A549 (cell line): ENCODE measurements around the gene ITPKB. TPM values are rescaled to one million over a fixed set of nuclear protein-coding genes. Genes with fewer than 3 reads are reported as not detected.

Experiments used
- ATAC-seq, 2 experiments: fragments of 200-7000 bp in 1 of 2; fragments of >200 bp in 1 of 2; cut with Nextera tagmentation in 1 of 2; cut with Tn5 transposase in 1 of 2; 3 replicates each; pipeline versions ENCODE4 v1.8.0 to v1.9.1; 2018 to 2020; ENCODE audit warnings: mild to moderate bottlenecking in 1 of 2, moderate library complexity in 1 of 2
- CTCF ChIA-PET: fragments of 300-600 bp; sonication (Branson Sonifier 250); formaldehyde crosslinking; extraction: SDS; loops from one replicate; lab custom pipeline; 2021; ENCODE audit warnings: antibody characterized with exemption, inconsistent platforms; lab: Yijun Ruan, JAX
- POLR2A ChIA-PET: fragments of 350-600 bp; formaldehyde crosslinking; extraction: SDS; loops from one replicate; lab custom pipeline; 2021; ENCODE audit warnings: antibody characterized with exemption, inconsistent platforms; lab: Yijun Ruan, JAX
- DNase-seq, 2 experiments: peaks; one replicate each; pipeline versions ENCODE4 v3.0.0 to v3.0.0-alpha.2; 2011 to 2016; ENCODE audit warnings: low read depth in 1 of 2, low spot score in 1 of 2
- FAIRE-seq: peaks from 2 replicates; lab custom pipeline; 2011; peaks lifted over from hg19 to GRCh38; lab: Jason Lieb, UNC
- H3K27ac ChIP-seq, 2 experiments: fragments of >200 bp; sonication (Bioruptor Twin); formaldehyde crosslinking; 3 replicates each; pipeline ENCODE4 v1.5.1; 2016 to 2017
- H3K4me1 ChIP-seq: fragments of >200 bp; sonication (Bioruptor Twin); formaldehyde crosslinking; 3 replicates; pipeline ENCODE4 v1.6.1; 2016
- H3K4me2 ChIP-seq: fragments of >200 bp; sonication (Bioruptor Twin); formaldehyde crosslinking; 3 replicates; pipeline ENCODE4 v1.6.1; 2016
- H3K4me3 ChIP-seq: fragments of >200 bp; sonication (Bioruptor Twin); formaldehyde crosslinking; 3 replicates; pipeline ENCODE4 v1.5.1; 2016
- H3K9me3 ChIP-seq: fragments of >200 bp; sonication (Bioruptor Twin); formaldehyde crosslinking; 3 replicates; pipeline ENCODE4 v1.6.1; 2016
- BHLHE40 ChIP-seq: IDR thresholded peaks from 2 replicates; pipeline ENCODE4 v1.6.1; 2012; ENCODE audit warnings: low read depth, low read length, inconsistent platforms
- CBX8 ChIP-seq: fragments of 200-600 bp; sonication (generic); IDR thresholded peaks from 2 replicates; pipeline ENCODE4 v1.6.1; 2016
- CEBPB ChIP-seq, 2 experiments: fragments of >200 bp in 1 of 2; sonication (Bioruptor Twin) in 1 of 2; formaldehyde crosslinking in 1 of 2; IDR thresholded peaks; 2 replicates each; pipeline ENCODE4 v1.6.1; 2012 to 2016
- GATA3 ChIP-seq: IDR thresholded peaks from 2 replicates; pipeline ENCODE4 v1.6.1; 2012; ENCODE audit warnings: borderline replicate concordance
- HES2 ChIP-seq: fragments of >200 bp; sonication (Bioruptor Twin); formaldehyde crosslinking; IDR thresholded peaks from 2 replicates; pipeline ENCODE4 v1.6.1; 2016
- HOXA7 ChIP-seq: fragments of 250-450 bp; sonication (Bioruptor Pico); IDR thresholded peaks from 2 replicates; pipeline ENCODE4 v1.5.0; 2020; ENCODE audit warnings: mild to moderate bottlenecking, moderate library complexity
- HOXB5 ChIP-seq: fragments of 250-450 bp; sonication (Bioruptor Pico); IDR thresholded peaks from 2 replicates; pipeline ENCODE4 v1.5.0; 2020; ENCODE audit warnings: mild to moderate bottlenecking, moderate library complexity
- MAX ChIP-seq: IDR thresholded peaks from 2 replicates; pipeline ENCODE4 v1.6.1; 2012
- MAZ ChIP-seq: fragments of 150-350 bp; IDR thresholded peaks from 2 replicates; pipeline ENCODE4 v1.6.1; 2014; ENCODE audit warnings: antibody characterized with exemption, low read depth, low read length, borderline replicate concordance
- MYC ChIP-seq: IDR thresholded peaks from 2 replicates; pipeline ENCODE4 v1.6.1; 2012; ENCODE audit warnings: mild to moderate bottlenecking, inconsistent platforms, low read length, improper control_type of control experiment, borderline replicate concordance
- NR3C1 ChIP-seq: fragments of >200 bp; sonication (Bioruptor Twin); formaldehyde crosslinking; IDR thresholded peaks from 3 replicates; pipeline ENCODE4 v1.6.1; 2017
- RARB ChIP-seq: fragments of 250-450 bp; sonication (Bioruptor Pico); IDR thresholded peaks from 2 replicates; pipeline ENCODE4 v1.8.0; 2021; ENCODE audit warnings: mild to moderate bottlenecking, moderate library complexity
- RFX5 ChIP-seq: fragments of 450-650 bp; IDR thresholded peaks from 2 replicates; pipeline ENCODE4 v1.7.1; 2014; ENCODE audit warnings: antibody characterized with exemption, mild to moderate bottlenecking, moderate library complexity
- RNF2 ChIP-seq: fragments of 200-600 bp; sonication (generic); IDR thresholded peaks from 2 replicates; pipeline ENCODE4 v1.6.1; 2016; ENCODE audit warnings: low read depth, mild to moderate bottlenecking, antibody characterized with exemption, moderate library complexity, borderline replicate concordance
- SMC3 ChIP-seq: fragments of >200 bp; sonication (Bioruptor Twin); formaldehyde crosslinking; IDR thresholded peaks from 3 replicates; pipeline ENCODE4 v1.6.1; 2018; ENCODE audit warnings: inconsistent platforms
- TFCP2L1 ChIP-seq: fragments of 250-450 bp; sonication (Bioruptor Pico); IDR thresholded peaks from 2 replicates; pipeline ENCODE4 v1.5.0; 2021; ENCODE audit warnings: mild to moderate bottlenecking
- ZFP36 ChIP-seq: fragments of 450-650 bp; IDR thresholded peaks from 2 replicates; pipeline ENCODE4 v1.6.1; 2014; ENCODE audit warnings: borderline replicate concordance; ENCODE audit not compliant: partially characterized antibody
- WGBS: methylation state at CpG from one replicate; pipeline ENCODE4 v1.1.6; 2017; ENCODE audit errors: missing lambda C conversion rate; 5-methylcytosine and 5-hydroxymethylcytosine counted together
- polyA plus RNA-seq, 4 experiments: library from polyadenylated mRNA; depleted of rRNA in 3 of 4; stranded (reverse); fragments of >200 nt; fragmentation: RNase III in 1 of 4; extraction: RNeasy Plus Mini Kit Qiagen cat#74134 plus additional on column Dnase treatment in 1 of 4; gene quantifications; 2 replicates in 3 of 4; 3 replicates in 1 of 4; pipeline ENCODE4 v1.2.3, GENCODE V29; 2011 to 2017
- TF ChIP-seq, protein P1 (sequence below): fragments of 200-600 bp; sonication (generic); IDR thresholded peaks from 2 replicates; pipeline ENCODE4 v1.6.1; 2016; ENCODE audit warnings: antibody characterized with exemption, mild to moderate bottlenecking, moderate library complexity
- TF ChIP-seq, protein P2 (sequence below): fragments of >200 bp; sonication (Bioruptor Twin); formaldehyde crosslinking; IDR thresholded peaks from 3 replicates; pipeline ENCODE4 v1.5.1; 2016

The ITPKB gene
- polyA plus RNA-seq, 2 of the 4 experiments (the other 2 are of a cell fraction), result 1.7 to 2.8 TPM

DNA sequence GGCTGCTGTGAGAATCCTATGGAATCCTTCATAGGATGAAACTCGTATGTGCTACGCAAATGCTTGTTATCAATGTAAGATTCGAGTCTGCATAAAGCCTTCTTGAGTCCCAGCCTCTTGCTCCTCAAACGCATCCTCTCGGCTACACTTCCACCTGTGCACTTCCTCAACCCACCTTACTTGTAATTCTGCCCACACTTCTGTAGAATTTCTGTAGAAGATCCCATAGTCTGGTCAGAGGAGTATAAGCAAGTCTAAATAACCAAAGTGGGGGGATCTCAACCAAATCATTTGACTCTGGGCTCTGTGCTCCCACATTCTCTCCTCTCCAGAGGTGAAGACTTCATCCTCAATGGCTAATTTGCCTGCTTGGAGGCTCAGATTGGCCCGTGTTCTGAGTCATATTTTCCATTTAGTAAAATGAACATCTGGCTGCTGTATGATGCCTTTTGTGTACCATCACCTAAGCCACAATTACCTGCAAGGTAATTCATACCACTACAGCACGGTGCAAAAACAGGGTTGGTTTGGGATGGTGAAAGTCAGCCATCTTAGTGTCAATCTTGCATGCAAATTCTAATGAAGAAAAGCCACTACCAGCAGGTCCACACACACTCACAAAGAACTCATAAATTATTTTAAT lies 63.2 kb downstream of the ITPKB start:
- no peak for FAIRE-seq
- 89% methylated on average over 7 of the region's 7 CpGs for WGBS
- no peak overlapping the region for H3K27ac ChIP-seq
- DNase-seq, result no peak
- no peak for ATAC-seq
- H3K4me3 ChIP-seq, result no peak overlapping the region
- peaks cover 11% of the 10 kb centered on the region; the same call in 2 of the 3 replicates for H3K4me1 ChIP-seq
- H3K9me3 ChIP-seq, result no peaks in the 10 kb centered on the region
- TF ChIP-seq HES2, result no peak
- no peak for TF ChIP-seq RFX5
- H3K4me2 ChIP-seq, result no peak overlapping the region
- CTCF ChIA-PET, result no interaction called here
- POLR2A ChIA-PET, result no interaction called here

- 84% methylated on average over 17 of the region's 17 CpGs for WGBS
Observed at GRCh38 chr1:226674892-226675714, 64.0 kb downstream of the ITPKB start.

More at GRCh38 chr1:226674892-226675714, 64.0 kb downstream of the ITPKB start:
- ChIA-PET POLR2A (no interaction called here), CTCF (no interaction called here)
- Histone ChIP-seq H3K9me3 (no peaks in the 10 kb centered on the region), H3K4me3 (no peak overlapping the region), H3K27ac (no peak overlapping the region), H3K4me2 (no peak overlapping the region), H3K4me1 (peaks cover 11% of the 10 kb centered on the region; the same call in 2 of the 3 replicates)
- FAIRE-seq (no peak), DNase-seq (no peak), ATAC-seq (no peak)
- TF ChIP-seq CBX8, result no peak
- TF ChIP-seq, protein P1, sequence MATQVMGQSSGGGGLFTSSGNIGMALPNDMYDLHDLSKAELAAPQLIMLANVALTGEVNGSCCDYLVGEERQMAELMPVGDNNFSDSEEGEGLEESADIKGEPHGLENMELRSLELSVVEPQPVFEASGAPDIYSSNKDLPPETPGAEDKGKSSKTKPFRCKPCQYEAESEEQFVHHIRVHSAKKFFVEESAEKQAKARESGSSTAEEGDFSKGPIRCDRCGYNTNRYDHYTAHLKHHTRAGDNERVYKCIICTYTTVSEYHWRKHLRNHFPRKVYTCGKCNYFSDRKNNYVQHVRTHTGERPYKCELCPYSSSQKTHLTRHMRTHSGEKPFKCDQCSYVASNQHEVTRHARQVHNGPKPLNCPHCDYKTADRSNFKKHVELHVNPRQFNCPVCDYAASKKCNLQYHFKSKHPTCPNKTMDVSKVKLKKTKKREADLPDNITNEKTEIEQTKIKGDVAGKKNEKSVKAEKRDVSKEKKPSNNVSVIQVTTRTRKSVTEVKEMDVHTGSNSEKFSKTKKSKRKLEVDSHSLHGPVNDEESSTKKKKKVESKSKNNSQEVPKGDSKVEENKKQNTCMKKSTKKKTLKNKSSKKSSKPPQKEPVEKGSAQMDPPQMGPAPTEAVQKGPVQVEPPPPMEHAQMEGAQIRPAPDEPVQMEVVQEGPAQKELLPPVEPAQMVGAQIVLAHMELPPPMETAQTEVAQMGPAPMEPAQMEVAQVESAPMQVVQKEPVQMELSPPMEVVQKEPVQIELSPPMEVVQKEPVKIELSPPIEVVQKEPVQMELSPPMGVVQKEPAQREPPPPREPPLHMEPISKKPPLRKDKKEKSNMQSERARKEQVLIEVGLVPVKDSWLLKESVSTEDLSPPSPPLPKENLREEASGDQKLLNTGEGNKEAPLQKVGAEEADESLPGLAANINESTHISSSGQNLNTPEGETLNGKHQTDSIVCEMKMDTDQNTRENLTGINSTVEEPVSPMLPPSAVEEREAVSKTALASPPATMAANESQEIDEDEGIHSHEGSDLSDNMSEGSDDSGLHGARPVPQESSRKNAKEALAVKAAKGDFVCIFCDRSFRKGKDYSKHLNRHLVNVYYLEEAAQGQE, result no peak
- no peak for TF ChIP-seq HOXA7 (CRISPR knock-in tag)
- TF ChIP-seq MYC, result no peak
- no peak for TF ChIP-seq GATA3
- TF ChIP-seq CEBPB (IDR thresholded peaks at IDR 0.05), result no peak
- TF ChIP-seq RNF2, result no peak
- no peak for TF ChIP-seq TFCP2L1
- no peak for TF ChIP-seq ZFP36
- no peak for TF ChIP-seq MAZ
- TF ChIP-seq BHLHE40, result no peak
- no peak for TF ChIP-seq RARB (CRISPR knock-in tag)
- TF ChIP-seq, protein P2, sequence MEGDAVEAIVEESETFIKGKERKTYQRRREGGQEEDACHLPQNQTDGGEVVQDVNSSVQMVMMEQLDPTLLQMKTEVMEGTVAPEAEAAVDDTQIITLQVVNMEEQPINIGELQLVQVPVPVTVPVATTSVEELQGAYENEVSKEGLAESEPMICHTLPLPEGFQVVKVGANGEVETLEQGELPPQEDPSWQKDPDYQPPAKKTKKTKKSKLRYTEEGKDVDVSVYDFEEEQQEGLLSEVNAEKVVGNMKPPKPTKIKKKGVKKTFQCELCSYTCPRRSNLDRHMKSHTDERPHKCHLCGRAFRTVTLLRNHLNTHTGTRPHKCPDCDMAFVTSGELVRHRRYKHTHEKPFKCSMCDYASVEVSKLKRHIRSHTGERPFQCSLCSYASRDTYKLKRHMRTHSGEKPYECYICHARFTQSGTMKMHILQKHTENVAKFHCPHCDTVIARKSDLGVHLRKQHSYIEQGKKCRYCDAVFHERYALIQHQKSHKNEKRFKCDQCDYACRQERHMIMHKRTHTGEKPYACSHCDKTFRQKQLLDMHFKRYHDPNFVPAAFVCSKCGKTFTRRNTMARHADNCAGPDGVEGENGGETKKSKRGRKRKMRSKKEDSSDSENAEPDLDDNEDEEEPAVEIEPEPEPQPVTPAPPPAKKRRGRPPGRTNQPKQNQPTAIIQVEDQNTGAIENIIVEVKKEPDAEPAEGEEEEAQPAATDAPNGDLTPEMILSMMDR, result no peak
- TF ChIP-seq SMC3, result no peak
- TF ChIP-seq HOXB5 (CRISPR knock-in tag), result no peak
- no peak for TF ChIP-seq NR3C1
- no peak for TF ChIP-seq MAX
